IMR-90 (cell line): ENCODE data around the gene FAM76B. TPM values are rescaled to one million over a fixed set of nuclear protein-coding genes. Genes with fewer than 3 reads are reported as not detected.

Experiments
- ATAC-seq: fragments of 200-7000 bp; cut with Tn5 transposase; 2 replicates; pipeline ENCODE4 v1.9.1; 2020; ENCODE audit warnings: low read depth, mild to moderate bottlenecking, moderate library complexity
- BruUV-seq: library from RNA; stranded (reverse); fragments of 400-500 nt; replicated peaks from 2 replicates; lab custom pipeline; 2021; lab: Mats Ljungman, UMichigan
- CTCF ChIA-PET: fragments of 300-600 bp; formaldehyde crosslinking; extraction: SDS; loops from one replicate; lab custom pipeline; 2021; ENCODE audit warnings: antibody characterized with exemption; lab: Yijun Ruan, JAX
- POLR2A ChIA-PET: fragments of 300-600 bp; sonication (Branson Sonifier 250); formaldehyde crosslinking; loops from one replicate; lab custom pipeline; 2022; ENCODE audit warnings: antibody characterized with exemption; ENCODE audit not compliant: unreplicated experiment; lab: Charles Lee
- DNase-seq: peaks from one replicate; pipeline ENCODE4 v3.0.0; 2013
- H2AFZ ChIP-seq: replicated peaks from 2 replicates; pipeline ENCODE3; 2013; ENCODE audit warnings: low read length, mild to moderate bottlenecking; ENCODE audit not compliant: poor library complexity
- H2AK5ac ChIP-seq: 2 replicates; pipeline ENCODE4 v1.6.1; 2013; ENCODE audit warnings: low read depth, low read length, inconsistent platforms
- H2AK9ac ChIP-seq: replicated peaks from 2 replicates; pipeline ENCODE3; 2013; ENCODE audit warnings: mild to moderate bottlenecking, low read depth, low read length, moderate library complexity; ENCODE audit not compliant: poor library complexity
- H2BK120ac ChIP-seq: 2 replicates; pipeline ENCODE4 v1.6.1; 2013; ENCODE audit warnings: low read depth, low read length, inconsistent platforms
- H2BK15ac ChIP-seq: 3 replicates; pipeline ENCODE4 v1.6.1; 2013; ENCODE audit warnings: low read depth, low read length, inconsistent platforms
- H2BK20ac ChIP-seq: 2 replicates; pipeline ENCODE4 v1.6.1; 2013; ENCODE audit warnings: low read depth, mild to moderate bottlenecking, inconsistent platforms, low read length, moderate library complexity
- H2BK5ac ChIP-seq: 2 replicates; pipeline ENCODE4 v1.6.1; 2013; ENCODE audit warnings: mild to moderate bottlenecking, low read depth, low read length, inconsistent platforms; ENCODE audit not compliant: poor library complexity, severe bottlenecking
- H3K14ac ChIP-seq: replicated peaks from 2 replicates; pipeline ENCODE4 v1.6.1; 2013; ENCODE audit warnings: low read depth, low read length, inconsistent platforms
- H3K18ac ChIP-seq: 2 replicates; pipeline ENCODE4 v1.6.1; 2013; ENCODE audit warnings: low read depth, low read length, control low read depth
- H3K23ac ChIP-seq: 2 replicates; pipeline ENCODE4 v1.6.1; 2013; ENCODE audit warnings: low read depth, low read length, inconsistent platforms
- H3K27ac ChIP-seq: 2 replicates; pipeline ENCODE4 v1.5.1; 2013; ENCODE audit warnings: mild to moderate bottlenecking, control low read depth, low read length; ENCODE audit not compliant: insufficient read depth
- H3K27me3 ChIP-seq: 2 replicates; pipeline ENCODE4 v1.6.1; 2013; ENCODE audit warnings: low read length; ENCODE audit not compliant: control insufficient read depth, insufficient read depth
- H3K36me3 ChIP-seq: 2 replicates; pipeline ENCODE4 v1.6.1; 2013; ENCODE audit warnings: low read length, mixed read lengths; ENCODE audit not compliant: control insufficient read depth, insufficient read depth
- H3K4ac ChIP-seq: 2 replicates; pipeline ENCODE4 v1.6.1; 2013; ENCODE audit warnings: low read depth, low read length, inconsistent platforms
- H3K4me1 ChIP-seq: 2 replicates; pipeline ENCODE4 v1.6.1; 2013; ENCODE audit warnings: low read length, mixed read lengths; ENCODE audit not compliant: control insufficient read depth, insufficient read depth
- H3K4me2 ChIP-seq: 2 replicates; pipeline ENCODE4 v1.6.1; 2013; ENCODE audit warnings: low read depth, mild to moderate bottlenecking, control low read depth, low read length, moderate library complexity
- H3K4me3 ChIP-seq: 2 replicates; pipeline ENCODE4 v1.5.1; 2013; ENCODE audit warnings: low read depth, mild to moderate bottlenecking, control low read depth, low read length, moderate library complexity; ENCODE audit not compliant: insufficient read depth
- H3K56ac ChIP-seq: 2 replicates; pipeline ENCODE4 v1.6.1; 2013; ENCODE audit warnings: low read length, inconsistent platforms; ENCODE audit not compliant: insufficient read depth; ENCODE audit errors: extremely low read depth
- H3K79me1 ChIP-seq, 2 experiments: 2 replicates each; pipeline ENCODE4 v1.6.1; 2013; ENCODE audit warnings: low read length in 2 of 2, inconsistent platforms in 1 of 2, low read depth in 1 of 2
- H3K9ac ChIP-seq: 2 replicates; pipeline ENCODE4 v1.6.1; 2013; ENCODE audit warnings: low read depth, low read length, control low read depth
- H3K9me1 ChIP-seq: 2 replicates; pipeline ENCODE4 v1.6.1; 2013; ENCODE audit warnings: low read length, inconsistent platforms; ENCODE audit not compliant: insufficient read depth
- H3K9me3 ChIP-seq: 2 replicates; pipeline ENCODE4 v1.6.1; 2013; ENCODE audit warnings: low read length; ENCODE audit not compliant: control insufficient read depth, insufficient read depth
- H4K20me1 ChIP-seq: 2 replicates; pipeline ENCODE4 v1.6.1; 2013; ENCODE audit warnings: low read length, inconsistent platforms; ENCODE audit not compliant: insufficient read depth
- H4K5ac ChIP-seq: 2 replicates; pipeline ENCODE4 v1.6.1; 2013; ENCODE audit warnings: mild to moderate bottlenecking, low read depth, low read length, control low read depth
- H4K8ac ChIP-seq, 2 experiments: 2 replicates each; pipeline ENCODE4 v1.6.1; 2013; ENCODE audit warnings: low read depth in 2 of 2, low read length in 2 of 2, control low read depth in 1 of 2, inconsistent platforms in 1 of 2
- H4K91ac ChIP-seq: 2 replicates; pipeline ENCODE4 v1.6.1; 2013; ENCODE audit warnings: low read depth, low read length, inconsistent platforms; ENCODE audit not compliant: insufficient read depth
- BHLHE40 ChIP-seq: fragments of 150-350 bp; IDR thresholded peaks from 2 replicates; pipeline ENCODE4 v1.6.1; 2016; ENCODE audit warnings: mild to moderate bottlenecking, low read depth, low read length
- CEBPB ChIP-seq: IDR thresholded peaks from 2 replicates; pipeline ENCODE4 v1.6.1; 2012; ENCODE audit warnings: low read depth, low read length, improper control_type of control experiment
- CHD1 ChIP-seq: IDR thresholded peaks from 2 replicates; pipeline ENCODE4 v1.6.1; 2012; ENCODE audit warnings: low read depth, low read length, improper control_type of control experiment
- FOS ChIP-seq: fragments of 150-350 bp; IDR thresholded peaks from 2 replicates; pipeline ENCODE4 v1.6.1; 2016; ENCODE audit warnings: low read depth, low read length
- MAFK ChIP-seq: IDR thresholded peaks from 2 replicates; pipeline ENCODE4 v1.6.1; 2012; ENCODE audit warnings: low read depth, low read length, improper control_type of control experiment
- MAZ ChIP-seq: IDR thresholded peaks from 2 replicates; pipeline ENCODE4 v1.6.1; 2012; ENCODE audit warnings: low read depth, mild to moderate bottlenecking, low read length, improper control_type of control experiment, moderate library complexity, borderline replicate concordance
- MXI1 ChIP-seq: IDR thresholded peaks from 2 replicates; pipeline ENCODE4 v1.6.1; 2012; ENCODE audit warnings: low read depth, mild to moderate bottlenecking, low read length, moderate library complexity, borderline replicate concordance
- NFE2L2 ChIP-seq: fragments of 150-350 bp; IDR thresholded peaks from 2 replicates; pipeline ENCODE4 v1.6.1; 2016; ENCODE audit warnings: low read depth, mild to moderate bottlenecking, low read length
- POLR2A ChIP-seq: IDR thresholded peaks from 2 replicates; pipeline ENCODE4 v1.6.1; 2012; ENCODE audit warnings: mild to moderate bottlenecking, low read depth, low read length
- RAD21 ChIP-seq: IDR thresholded peaks from 2 replicates; pipeline ENCODE4 v1.6.1; 2012; ENCODE audit warnings: low read length, improper control_type of control experiment
- RFX5 ChIP-seq: IDR thresholded peaks from 2 replicates; pipeline ENCODE4 v1.8.0; 2012; ENCODE audit warnings: low read depth, mild to moderate bottlenecking, low read length, moderate library complexity
- SMC3 ChIP-seq: fragments of 150-350 bp; IDR thresholded peaks from 2 replicates; pipeline ENCODE4 v1.6.1; 2016; ENCODE audit warnings: low read depth, mild to moderate bottlenecking, antibody characterized with exemption, low read length, moderate library complexity
- WGBS, 2 experiments: methylation state at CpG; one replicate each; pipeline versions ENCODE4 v1.1.5 to v1.1.7; 2013; ENCODE audit warnings: missing lambda C conversion rate in 2 of 2; ENCODE audit not compliant: insufficient read length in 1 of 2; ENCODE audit errors: extremely low coverage in 2 of 2; 5-methylcytosine and 5-hydroxymethylcytosine counted together
- dilution Hi-C: fragments of 300-500 bp; cut with HindIII; formaldehyde crosslinking; loops from one replicate; pipeline ENCODE4 v1.14.3; 2018; ENCODE audit warnings: low sequenced_read_pairs; ENCODE audit not compliant: unreplicated experiment
- in situ Hi-C: fragments of 300-500 bp; cut with MboI; formaldehyde crosslinking; loops from 3 replicates; pipeline ENCODE4 v1.14.3; 2019; ENCODE audit warnings: low sequenced_read_pairs, inconsistent platforms, mixed read lengths
- intact Hi-C: fragments of 100-400 bp; cut with micrococcal nuclease; formaldehyde crosslinking; loops from 2 replicates; pipeline ENCODE4 v1.10.0; 2022
- polyA plus RNA-seq, 3 experiments: library from polyadenylated mRNA; depleted of rRNA; stranded (reverse); fragments of >200 nt; gene quantifications; 2 replicates each; pipeline ENCODE4 v1.2.3, GENCODE V29; 2012; ENCODE audit warnings: low replicate concordance in 1 of 3
- total RNA-seq: library from RNA; depleted of rRNA; stranded (reverse); fragments of >200 nt; gene quantifications from 2 replicates; pipeline ENCODE4 v1.2.3, GENCODE V29; 2012
- TF ChIP-seq, protein P1 (sequence below): conservative IDR thresholded peaks from 2 replicates; pipeline ENCODE4 v1.5.1; 2012; ENCODE audit warnings: mild to moderate bottlenecking, low read depth, low read length, improper control_type of control experiment
- TF ChIP-seq, protein P2 (sequence below): fragments of 150-350 bp; IDR thresholded peaks from 2 replicates; pipeline ENCODE4 v1.6.1; 2016; ENCODE audit warnings: low read depth, mild to moderate bottlenecking, low read length, moderate library complexity, borderline replicate concordance
- TF ChIP-seq, protein P3 (sequence below): fragments of 150-350 bp; IDR thresholded peaks from 2 replicates; pipeline ENCODE4 v1.6.1; 2017; ENCODE audit warnings: mild to moderate bottlenecking, antibody characterized with exemption, low read length, low read depth

The FAM76B gene
- total and polyA plus RNA-seq, 2 of the 4 experiments (the other 2 are of a cell fraction): 12.7 to 14.3 TPM

DNA sequence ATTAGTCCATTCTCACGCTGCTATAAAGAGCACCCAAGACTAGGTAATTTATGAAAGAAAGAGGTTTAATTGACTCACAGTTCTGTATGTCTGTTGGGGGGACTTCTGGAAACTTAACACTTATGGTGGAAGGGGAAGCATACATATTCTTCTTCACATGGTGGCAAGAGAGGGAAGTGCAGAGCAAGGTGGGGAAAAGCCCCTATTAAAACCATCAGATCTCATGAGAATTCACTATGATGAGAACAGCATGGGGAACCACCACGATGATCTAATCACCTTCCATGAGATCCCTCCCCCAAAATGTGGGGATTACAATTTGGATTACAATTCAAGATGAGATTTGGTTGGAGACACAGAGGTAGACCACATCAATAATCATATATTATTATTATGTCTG, 26.5 kb upstream of the FAM76B start:
- Histone ChIP-seq H3K4ac (no peak overlapping the region), H2AK5ac (no peak overlapping the region), H3K18ac (no peak overlapping the region), H4K91ac (no peak overlapping the region), H3K4me3 (no peak overlapping the region), H3K9me3 (no peaks in the 10 kb centered on the region), H4K8ac (no peak overlapping the region), H2AFZ (no peak overlapping the region), H2BK20ac (no peak overlapping the region), H2BK5ac (no peak overlapping the region), H3K4me1 (no peaks in the 10 kb centered on the region; the same call in 1 of the 2 replicates), H3K27me3 (no peaks in the 10 kb centered on the region), H3K27ac (no peak overlapping the region), H3K79me1 (peaks cover 0 to 6% of the 10 kb centered on the region in 2 experiments; a peak in 1 of 4 replicates), H3K9me1 (no peaks in the 10 kb centered on the region), H4K5ac (no peak overlapping the region), H2AK9ac (no peak overlapping the region), H3K4me2 (no peak overlapping the region), H3K36me3 (peaks cover 7% of the 10 kb centered on the region; the same call in 1 of the 2 replicates), H3K9ac (no peak overlapping the region), H3K56ac (no peak overlapping the region), H4K20me1 (no peaks in the 10 kb centered on the region), H3K14ac (no peak overlapping the region), H2BK15ac (no peak overlapping the region), H2BK120ac (no peak overlapping the region), H3K23ac (no peak overlapping the region)
- DNase-seq: no peak
- ChIA-PET CTCF (no interaction called here), POLR2A (no interaction called here)
- in situ Hi-C loops: no loop called here
- dilution Hi-C loops: no loop called here
- intact Hi-C loops: no loop called here
- no CpG with 5 or more reads among the region's 2 CpGs for WGBS, 2 experiments
- ATAC-seq: no peak
- TF ChIP-seq, protein P1, sequence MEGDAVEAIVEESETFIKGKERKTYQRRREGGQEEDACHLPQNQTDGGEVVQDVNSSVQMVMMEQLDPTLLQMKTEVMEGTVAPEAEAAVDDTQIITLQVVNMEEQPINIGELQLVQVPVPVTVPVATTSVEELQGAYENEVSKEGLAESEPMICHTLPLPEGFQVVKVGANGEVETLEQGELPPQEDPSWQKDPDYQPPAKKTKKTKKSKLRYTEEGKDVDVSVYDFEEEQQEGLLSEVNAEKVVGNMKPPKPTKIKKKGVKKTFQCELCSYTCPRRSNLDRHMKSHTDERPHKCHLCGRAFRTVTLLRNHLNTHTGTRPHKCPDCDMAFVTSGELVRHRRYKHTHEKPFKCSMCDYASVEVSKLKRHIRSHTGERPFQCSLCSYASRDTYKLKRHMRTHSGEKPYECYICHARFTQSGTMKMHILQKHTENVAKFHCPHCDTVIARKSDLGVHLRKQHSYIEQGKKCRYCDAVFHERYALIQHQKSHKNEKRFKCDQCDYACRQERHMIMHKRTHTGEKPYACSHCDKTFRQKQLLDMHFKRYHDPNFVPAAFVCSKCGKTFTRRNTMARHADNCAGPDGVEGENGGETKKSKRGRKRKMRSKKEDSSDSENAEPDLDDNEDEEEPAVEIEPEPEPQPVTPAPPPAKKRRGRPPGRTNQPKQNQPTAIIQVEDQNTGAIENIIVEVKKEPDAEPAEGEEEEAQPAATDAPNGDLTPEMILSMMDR: no peak
- TF ChIP-seq, protein P2, sequence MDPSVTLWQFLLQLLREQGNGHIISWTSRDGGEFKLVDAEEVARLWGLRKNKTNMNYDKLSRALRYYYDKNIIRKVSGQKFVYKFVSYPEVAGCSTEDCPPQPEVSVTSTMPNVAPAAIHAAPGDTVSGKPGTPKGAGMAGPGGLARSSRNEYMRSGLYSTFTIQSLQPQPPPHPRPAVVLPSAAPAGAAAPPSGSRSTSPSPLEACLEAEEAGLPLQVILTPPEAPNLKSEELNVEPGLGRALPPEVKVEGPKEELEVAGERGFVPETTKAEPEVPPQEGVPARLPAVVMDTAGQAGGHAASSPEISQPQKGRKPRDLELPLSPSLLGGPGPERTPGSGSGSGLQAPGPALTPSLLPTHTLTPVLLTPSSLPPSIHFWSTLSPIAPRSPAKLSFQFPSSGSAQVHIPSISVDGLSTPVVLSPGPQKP: no peak
- TF ChIP-seq RFX5: no peak
- TF ChIP-seq MAZ: no peak
- no peak for TF ChIP-seq RAD21
- TF ChIP-seq FOS: no peak
- no peak for TF ChIP-seq BHLHE40
- no peak for TF ChIP-seq NFE2L2
- TF ChIP-seq MAFK: no peak
- no peak for TF ChIP-seq POLR2A
- TF ChIP-seq, protein P3, sequence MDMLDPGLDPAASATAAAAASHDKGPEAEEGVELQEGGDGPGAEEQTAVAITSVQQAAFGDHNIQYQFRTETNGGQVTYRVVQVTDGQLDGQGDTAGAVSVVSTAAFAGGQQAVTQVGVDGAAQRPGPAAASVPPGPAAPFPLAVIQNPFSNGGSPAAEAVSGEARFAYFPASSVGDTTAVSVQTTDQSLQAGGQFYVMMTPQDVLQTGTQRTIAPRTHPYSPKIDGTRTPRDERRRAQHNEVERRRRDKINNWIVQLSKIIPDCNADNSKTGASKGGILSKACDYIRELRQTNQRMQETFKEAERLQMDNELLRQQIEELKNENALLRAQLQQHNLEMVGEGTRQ: no peak
- TF ChIP-seq CHD1: no peak
- TF ChIP-seq SMC3: no peak
- TF ChIP-seq MXI1: no peak
- TF ChIP-seq CEBPB: no peak
- BruUV-seq: no TSS peak
